Muscle of arm (tissue), 12 donors: ENCODE results near the gene KLHDC3. TPM values are rescaled to one million over a fixed set of nuclear protein-coding genes. Genes with fewer than 3 reads are reported as not detected.
"Not testable (repeated sequence)": the region's sequence is repeated elsewhere in the genome, so short reads cannot be mapped to it uniquely, and the experiment has no call there.

Source experiments
- DNase-seq: peaks from one replicate; pipeline ENCODE4 v3.0.0-alpha.2; 2013
- polyA plus RNA-seq, 12 donors: library from polyadenylated mRNA; unstranded; fragments of 120-200 nt; gene quantifications; one replicate each; pipeline ENCODE4 v1.2.1, GENCODE V29; 2013; ENCODE audit not compliant: insufficient read length in 12 of 12

Gene KLHDC3
- polyA plus RNA-seq, 12 donors = 120 to 250 (median 193) TPM

DNA sequence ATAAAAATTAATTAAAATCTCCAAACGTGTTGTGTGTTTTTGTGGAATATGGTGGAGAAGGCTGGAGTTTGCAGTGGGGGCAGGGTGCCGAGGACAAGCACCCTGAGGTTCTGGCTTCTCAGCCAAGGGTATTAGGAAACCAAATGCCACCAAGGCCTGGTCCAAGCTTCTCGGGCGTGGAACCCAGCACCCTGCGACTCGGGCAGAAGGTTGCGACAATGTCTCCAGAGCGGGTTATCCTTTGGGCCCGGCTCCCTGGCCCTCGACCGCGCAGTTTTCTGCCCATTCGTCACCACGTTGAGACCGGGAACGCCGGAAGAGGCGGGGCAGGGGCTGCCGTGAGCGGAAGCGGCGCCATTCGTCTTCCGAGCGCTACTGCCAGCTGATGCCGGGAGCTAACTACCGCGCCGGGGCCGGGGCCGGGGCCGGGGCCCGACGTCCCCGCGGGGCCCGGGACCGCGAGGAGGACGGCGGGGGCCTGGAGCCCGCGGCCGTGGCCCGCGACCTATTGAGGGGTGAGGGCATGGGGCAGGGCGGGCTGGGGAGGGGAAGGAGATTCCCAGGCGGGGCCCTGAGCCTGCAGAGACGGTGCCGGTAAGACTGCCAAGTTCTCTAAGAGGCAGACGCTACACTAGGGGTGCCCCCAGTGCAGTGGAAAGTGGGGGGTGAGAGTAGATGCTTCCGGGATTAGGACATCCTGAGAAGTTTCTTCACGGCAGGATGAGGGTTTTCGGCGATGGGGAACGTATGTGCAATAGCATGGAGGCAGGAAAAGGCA, 7.4 kb downstream of the KLHDC3 start, which contains the start of gene RRP36:
Gene RRP36, plus strand, starts transcription at position 354 of the 778 bp plus-strand sequence. Its CDS starts 32 bp downstream, at position 386.
- DNase-seq = peak; percentile 80

DNA sequence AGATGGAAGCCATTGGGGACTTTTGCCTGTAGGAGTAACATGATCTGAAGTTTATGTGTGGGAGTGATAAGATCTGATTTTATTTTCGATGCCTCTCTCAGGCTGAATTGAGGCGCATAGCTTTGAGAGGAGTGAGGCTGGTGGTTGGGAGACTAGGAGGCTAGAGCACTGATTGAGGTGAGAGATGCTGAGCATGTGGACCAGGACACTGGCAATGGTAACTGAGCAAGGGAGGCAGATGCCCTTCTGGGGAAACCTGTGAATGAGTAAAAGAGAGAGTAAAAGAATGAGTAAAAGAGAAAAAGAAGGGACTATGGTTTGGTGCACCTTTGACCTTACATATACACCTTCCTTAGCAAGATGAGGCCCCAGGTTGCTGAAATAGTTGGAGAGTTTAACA, 10.4 kb downstream of the KLHDC3 start:
- no peak for DNase-seq

DNA sequence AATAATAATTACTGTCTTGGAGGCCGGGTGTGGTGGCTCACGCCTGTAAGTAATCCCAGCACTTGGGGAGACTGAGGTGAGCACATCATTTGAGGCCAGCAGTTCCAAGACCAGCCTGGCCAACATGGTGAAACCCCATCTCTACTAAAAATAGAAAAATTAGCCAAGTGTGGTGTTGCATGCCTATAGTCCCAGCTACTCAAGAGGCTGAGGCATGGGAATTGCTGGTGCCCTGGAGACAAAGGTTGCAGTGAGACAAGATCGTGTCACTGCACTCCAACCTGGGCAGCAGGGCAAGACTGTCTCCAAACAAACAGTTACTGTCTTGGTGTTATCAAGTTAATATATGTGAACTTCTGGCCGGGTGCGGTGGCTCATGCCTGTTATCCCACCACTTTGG, 12.3 kb downstream of the KLHDC3 start:
- no peak for DNase-seq

DNA sequence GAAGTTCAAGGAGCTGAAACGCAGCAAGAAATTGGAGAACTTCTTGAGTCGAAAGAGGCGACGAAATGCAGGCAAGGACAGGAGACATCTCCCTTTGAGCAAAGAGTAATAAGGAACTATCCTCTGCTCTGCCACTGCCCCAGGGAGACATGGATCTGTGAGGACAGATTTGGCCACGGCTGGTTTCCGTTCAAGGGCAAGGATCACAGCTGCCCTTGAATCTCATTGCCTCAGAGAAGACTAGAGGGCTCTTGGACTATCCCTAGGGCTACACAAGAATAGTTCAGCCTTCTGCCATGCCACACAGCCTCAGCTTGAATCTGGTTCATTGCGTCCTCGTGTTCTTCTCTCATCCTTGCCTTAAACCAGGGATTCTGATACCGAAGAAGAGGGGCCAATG, 15.1 kb downstream of the KLHDC3 start:
- no peak for DNase-seq

DNA sequence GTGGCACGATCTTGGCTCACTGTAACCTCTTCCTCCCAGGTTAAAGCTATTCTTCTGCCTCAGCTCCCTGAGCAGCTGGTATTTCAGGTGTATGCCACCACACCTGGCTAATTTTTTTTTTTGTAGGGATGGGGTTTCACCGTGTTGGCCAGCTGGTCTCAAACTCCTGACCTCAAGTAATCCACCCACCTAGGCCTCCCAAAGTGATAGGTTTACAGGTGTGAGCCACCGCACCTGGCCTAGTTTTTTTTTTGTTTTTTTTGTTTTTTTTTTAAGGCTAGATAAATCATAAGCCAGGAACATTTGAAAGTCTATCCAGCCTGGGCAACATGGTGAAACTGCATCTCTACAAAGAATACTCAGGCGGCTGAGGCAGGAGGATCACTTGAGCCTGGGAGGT, 18.3 kb downstream of the KLHDC3 start:
- DNase-seq = no peak

DNA sequence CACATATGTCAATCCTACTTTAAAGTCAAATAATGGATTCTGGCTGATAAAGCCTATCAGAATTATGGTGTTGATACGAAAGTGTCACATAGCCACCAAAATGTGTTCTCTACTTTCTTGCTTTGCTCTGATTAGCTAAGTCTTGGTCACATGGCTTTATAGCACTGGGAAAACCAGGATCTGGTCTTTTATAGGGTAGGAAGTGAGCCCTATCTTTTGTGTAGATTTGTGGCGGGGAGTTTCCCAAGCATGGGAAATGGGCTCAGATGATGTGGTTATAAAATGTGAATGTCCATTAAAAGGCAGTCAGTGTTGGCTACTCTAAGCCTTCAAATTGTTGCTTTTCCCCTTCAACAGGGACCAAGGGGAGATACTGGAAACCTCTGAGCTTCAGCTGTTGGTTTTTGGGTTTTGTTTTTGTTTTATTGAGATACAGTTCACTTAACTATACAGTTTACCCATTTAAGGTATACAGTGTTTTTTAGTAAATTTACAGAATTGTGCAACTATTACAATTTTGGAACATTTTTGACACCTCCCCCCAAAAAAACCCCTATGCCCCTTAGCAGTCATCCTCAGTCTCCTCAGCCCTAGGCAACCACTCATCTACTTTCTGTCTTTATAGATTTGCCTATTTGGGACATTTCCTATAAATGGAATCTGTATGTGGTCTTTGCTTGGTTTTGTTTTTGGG, 19.6 kb downstream of the KLHDC3 start:
- DNase-seq = no peak

DNA sequence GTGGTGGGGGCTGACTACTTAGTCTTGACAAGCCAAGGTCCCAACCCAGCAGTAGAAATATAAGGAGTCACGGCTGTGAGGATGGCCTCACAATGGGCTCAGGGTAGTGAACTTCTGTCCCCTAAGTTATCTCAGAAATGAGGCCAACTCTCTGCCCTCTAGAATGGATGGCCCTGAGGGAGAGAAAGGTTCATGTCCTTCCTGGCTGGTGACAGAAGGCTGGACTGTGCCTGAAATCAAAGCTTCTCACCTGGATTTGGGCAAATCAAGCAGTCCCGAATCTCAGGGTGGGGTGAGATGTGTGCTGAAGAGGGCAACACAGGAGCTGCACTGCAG, 20.1 kb downstream of the KLHDC3 start:
- DNase-seq = no peak

DNA sequence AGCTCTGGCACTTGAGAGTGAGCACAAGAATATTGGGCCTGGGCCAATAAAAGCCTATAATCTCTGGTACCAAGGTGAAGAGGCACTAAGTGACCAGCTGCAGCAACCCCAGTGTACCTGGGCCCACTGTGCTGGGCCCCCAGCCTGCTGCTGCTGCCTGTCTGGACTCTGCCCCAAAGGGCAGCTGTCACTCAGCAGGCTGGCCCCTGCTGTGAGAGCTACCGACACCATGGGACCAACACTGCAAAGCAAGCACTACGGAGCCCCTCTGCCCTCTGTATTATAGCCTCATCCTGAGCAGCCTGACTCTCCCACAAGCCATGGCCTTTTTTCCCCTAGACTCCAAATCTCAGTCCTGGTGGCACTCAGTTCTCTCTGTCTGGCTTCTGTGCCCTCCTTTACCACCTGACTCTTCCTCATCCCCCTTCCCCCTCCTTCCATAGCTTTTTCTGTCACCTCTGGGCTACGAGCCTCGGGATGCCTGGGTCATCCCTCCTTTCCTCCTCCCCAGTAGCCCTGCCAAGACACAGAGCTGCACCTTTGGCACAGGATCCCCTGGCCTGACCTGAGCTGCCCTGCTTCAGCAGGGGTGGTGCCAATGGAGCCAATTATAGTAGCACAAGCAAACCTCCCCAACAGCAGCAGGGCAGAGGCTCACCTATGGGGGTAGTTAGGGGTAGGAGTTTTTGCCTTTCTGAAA, 21.6 kb downstream of the KLHDC3 start:
- no peak for DNase-seq

DNA sequence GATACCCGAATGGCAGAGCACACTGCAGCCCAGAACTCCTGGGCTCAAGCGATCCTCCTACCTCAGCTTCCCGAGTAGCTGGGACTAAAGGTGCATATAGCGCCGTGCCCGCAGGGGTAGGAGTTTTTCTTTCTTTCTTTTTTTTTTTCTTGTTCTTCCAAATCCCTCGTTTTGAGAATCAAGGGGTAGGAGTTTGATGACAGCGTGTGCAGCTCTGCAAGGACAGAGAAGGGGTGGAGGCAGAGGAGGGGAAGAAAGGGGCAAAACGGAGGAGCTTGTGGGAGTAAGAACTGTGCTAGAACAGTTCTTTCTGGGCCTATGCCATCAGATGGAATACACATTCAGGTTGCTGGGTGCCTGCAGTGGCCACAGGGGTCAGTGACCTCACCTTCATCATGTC, 22.7 kb downstream of the KLHDC3 start:
- no peak for DNase-seq

DNA sequence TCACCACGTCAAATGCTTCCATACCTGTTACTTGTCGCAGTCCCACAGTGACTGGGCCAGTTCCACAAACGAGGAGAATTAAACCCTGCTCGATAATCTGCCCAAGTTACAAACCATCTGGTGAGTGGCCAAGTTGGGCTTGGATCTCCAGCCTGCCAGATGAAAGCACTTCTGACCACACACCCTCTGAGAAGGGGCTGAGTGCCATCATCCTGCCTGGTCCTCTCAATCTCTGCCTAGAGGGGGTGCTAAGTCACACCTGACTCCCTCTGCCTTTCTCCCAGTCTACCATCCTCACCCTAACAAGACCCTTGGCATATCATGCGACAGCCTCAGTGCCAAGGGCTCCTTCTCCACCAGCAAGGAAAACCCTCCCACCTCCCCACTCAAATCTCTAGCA, 23.1 kb downstream of the KLHDC3 start:
- DNase-seq = no peak

DNA sequence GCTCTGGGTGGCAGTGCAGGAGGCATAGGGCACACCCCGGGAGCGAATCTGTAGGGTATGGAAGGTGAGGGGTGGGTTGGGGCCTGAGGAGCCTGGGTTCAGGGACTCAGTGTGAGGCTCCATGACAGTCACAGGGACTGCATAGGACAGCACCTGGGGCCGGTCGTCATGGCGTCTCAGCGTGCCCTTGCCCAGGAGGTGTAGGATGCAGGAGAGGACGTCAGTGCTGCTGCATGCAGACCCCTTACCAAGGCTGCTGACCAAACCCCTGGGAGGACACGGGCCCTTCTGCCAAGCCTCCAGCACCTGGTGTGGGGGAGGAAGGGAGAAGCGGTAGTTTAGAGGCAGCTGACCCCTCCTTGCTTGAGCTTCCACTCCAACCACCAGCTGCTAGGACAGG, 23.7 kb downstream of the KLHDC3 start:
- DNase-seq = no peak

DNA sequence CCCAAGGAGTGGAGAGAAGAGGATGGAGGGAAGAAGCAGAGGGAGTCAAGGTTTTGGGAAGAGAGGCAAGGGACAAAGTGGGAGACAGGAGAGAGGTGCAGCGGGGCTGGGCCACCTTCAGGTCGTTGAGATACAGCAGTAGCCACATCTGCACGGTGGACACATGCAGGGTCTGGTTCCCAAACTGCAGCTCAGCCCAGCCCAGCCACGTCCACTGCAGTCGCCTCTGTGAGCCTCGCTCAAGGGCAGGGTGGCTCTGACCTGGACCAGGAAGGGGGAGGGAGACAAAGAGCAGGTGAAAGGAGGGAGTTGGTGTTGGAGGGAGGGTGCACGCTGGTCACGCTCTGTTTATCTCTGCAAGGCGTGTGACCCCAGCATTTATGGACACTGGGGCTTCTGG, 24.7 kb downstream of the KLHDC3 start:
- no peak for DNase-seq

DNA sequence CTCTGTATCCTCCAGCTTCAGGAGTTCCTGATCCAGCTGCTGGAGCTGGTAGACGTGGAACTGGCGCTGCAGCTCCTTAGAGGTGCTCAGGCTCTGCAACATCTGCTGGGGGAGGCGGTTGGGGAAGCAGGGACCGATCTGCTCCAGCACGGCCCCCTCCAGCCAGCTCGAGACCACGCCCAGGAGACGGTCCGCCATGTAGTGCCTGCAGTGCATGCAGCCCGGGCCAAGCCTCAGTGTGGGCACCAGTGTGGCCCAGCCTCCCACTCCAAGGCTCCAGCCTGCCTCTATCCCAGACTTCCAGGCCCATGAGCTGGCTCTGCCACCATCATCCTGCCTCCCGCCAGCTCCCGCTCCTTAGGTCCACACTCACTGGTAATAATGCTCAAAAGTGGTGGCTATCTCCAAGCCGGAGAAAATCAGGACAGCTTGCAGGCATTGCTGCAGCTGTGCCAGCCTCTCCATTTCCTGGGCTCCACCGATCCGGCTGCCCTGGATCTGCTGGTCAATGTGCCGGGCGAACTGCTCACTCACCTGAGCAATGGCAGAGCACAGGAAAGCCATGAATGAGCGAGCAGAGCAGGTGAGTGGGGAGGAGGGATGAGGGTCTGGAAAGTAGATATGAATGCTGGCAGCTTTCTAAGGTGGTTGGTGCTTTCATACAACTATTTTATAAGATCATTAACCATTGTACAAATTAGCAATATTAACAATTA, 26.7 kb downstream of the KLHDC3 start:
- no peak for DNase-seq

DNA sequence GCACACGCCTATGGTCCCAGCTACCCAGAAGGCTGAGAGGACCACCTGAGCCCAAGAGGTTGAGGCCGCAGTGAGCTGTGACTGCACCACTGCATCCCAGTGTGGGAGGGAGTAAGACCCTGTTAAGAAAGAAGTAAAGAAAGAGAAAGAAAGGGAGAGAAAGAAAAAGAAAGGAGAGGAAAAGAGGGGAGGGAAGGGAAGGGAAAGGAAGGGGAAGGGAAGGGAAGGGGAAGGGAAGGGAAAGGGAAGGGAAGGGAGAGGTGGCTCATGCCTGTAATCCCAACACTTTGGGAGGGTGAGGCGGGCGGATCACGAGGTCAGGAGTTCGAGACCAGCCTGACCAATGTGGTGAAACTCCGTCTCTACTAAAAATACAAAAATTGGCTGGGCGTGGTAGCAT, 27.4 kb downstream of the KLHDC3 start:
- not testable (repeated sequence) for DNase-seq

DNA sequence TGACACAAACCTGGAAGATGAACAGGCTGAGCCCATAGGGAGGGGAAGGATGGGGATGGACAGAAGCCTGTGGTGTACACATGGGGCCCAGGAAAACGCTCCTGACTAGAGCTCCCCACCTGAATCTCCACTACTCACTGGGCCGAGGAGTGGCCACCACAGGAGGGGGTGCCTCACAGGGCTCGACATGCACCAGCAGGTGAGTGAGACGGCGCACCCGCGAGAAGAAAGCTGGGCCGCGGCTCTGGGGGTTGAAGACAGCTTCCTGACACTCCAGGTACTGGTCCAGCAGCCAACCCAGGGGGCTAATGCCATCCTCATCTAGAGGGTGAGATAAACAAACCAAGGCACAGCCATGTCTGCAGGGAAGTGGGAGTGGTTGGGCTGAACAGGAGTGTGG, 29.3 kb downstream of the KLHDC3 start:
- DNase-seq = no peak

DNA sequence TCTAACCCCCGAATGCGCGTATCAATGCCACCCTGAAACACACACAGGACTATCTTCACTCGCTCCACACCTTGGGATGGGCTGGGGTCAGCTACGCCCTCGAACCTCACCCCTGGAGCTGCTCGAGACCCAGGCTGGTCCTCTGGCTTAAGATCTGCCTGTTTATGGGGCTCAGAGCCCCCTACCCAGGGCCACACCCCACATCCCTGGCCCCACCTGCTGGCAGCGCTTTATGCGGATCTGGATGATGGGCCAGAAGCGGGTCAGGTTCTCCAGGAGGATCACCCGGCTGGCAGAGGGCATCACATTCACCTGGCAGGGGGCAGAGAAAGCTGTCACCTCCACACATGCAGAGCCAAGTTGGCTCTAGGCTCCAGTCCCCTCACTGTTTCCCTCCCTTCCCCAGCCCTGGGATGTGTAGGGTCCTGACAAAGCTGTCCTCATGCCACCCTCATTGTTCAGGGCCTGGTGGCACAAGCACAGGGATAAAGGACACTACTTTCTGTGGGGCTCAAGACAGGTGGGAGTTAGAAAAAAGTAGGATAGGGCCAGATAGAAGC, 31.4 kb downstream of the KLHDC3 start:
- DNase-seq = no peak

DNA sequence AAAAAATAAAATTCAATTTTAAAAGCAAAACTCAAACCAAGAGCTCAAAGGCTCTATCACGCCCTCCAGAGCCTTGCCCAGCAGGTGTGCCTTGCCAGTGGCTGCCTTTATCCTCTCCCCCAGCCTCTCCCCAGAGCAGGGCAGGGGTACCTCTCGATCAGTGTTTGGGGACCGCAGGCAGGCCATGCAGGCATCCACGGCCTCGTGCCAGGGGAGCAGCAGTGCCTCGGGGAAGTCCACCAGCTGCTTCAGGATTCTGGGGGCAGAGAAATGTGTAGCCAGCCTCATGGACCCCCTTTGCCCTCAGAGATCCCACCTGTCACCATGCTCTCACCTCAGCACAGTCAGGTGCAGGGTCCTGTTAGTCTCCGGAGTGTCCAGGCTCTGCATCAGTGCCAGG, 33.9 kb downstream of the KLHDC3 start:
- DNase-seq = no peak

DNA sequence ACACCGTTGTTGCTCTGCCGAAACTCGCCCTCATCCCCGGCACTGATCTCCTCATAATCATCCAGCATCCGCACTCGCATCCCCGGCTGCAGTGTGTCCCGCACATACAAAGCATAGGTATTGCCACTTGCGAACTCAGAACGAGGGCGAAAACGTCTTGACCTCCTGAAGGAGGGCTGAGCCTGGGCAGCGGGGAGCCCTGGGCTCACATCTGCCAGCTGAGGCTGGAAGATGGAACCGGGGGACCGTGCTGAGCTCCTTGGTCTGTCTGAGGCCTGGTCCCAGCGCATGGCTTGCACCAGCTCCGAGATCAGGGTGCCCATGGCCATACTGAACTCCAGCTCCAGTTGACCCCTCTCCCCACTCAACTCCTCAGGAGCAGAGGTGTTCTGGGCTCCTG, 36.9 kb downstream of the KLHDC3 start:
- DNase-seq = no peak

DNA sequence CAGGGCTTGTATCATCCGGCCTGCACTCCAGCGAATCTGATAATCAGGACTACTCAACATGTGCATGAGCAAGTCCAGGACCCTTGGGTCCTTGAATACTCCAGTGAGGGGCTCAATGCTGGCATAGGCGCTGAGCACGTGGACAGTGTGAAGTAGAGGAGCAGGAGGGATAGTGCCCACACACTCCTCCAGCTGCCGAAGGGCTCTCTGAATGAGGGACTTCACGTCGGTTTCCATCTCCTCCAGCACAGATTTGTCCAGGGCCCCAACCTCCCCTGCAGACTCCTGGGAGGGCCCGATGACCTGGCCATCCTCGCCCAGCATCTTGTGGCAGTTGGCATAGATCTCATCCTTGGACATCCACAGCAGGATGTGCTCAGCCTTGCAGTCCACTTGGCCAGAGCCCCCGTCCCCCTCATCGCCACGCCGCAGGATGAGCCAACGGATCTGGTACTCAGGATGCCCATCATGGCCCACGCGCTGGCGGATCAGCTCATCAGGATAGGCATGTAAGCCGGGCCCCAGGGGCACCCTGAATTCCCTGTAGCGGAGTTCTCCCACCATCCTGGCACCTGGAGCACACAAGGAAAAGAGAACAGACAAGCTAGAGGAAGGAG, 38.3 kb downstream of the KLHDC3 start:
- DNase-seq = no peak

DNA sequence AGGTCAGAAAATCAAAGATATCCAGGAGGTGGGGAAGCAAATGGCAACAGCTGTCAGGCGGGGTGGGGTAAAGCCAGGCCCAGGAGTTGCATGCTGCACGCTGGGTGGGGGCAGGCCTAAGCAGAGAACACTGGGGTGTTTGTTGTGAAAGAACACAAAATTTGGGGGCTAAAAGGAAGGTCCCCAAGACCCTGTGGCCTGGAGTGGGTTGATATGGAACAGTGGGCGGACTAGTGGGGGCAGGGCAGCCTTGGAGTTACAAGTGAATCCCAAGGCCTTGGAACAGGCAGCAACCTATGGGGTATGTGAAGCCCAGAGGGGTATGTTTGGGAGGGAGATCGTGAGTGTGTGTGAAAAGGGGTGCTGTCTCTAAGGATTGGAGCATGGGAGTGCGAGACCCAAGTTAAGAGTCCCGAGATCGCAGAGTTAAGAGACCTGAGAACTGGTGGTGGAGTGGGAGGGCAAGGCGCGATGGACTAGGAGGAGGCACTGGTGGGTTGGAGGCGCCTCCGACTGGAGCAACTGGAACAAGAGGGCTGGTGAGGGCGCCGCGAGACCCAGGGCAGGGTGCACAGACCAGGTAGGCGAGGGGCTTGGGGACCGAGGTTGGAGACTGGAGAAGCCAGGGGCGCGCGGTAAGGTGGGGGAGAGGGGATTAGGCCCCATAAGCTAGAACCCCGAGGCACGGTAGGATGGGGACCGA, 38.9 kb downstream of the KLHDC3 start:
- peak; percentile 52 for DNase-seq
